Colonic mucosa (tissue), 4 donors: Measurements from ENCODE around the gene ERVFRD-1. TPM values are rescaled to one million over a fixed set of nuclear protein-coding genes. Genes with fewer than 3 reads are reported as not detected.
"Not testable (repeated sequence)": the region's sequence is repeated elsewhere in the genome, so short reads cannot be mapped to it uniquely, and the experiment has no call there.

Source experiments
- DNase-seq: peaks from one replicate; pipeline ENCODE4 v3.0.0-alpha.2; 2020
- H3K27ac ChIP-seq: fragments of 200-600 bp; one replicate; pipeline ENCODE4 v1.8.0; 2021
- H3K27me3 ChIP-seq: fragments of 200-600 bp; one replicate; pipeline ENCODE4 v1.8.0; 2021
- H3K36me3 ChIP-seq: fragments of 200-600 bp; one replicate; pipeline ENCODE4 v1.8.0; 2021
- H3K4me1 ChIP-seq: fragments of 200-600 bp; one replicate; pipeline ENCODE4 v1.8.0; 2021; ENCODE audit warnings: mild to moderate bottlenecking
- H3K4me3 ChIP-seq: fragments of 200-600 bp; one replicate; pipeline ENCODE4 v1.8.0; 2021
- H3K9ac ChIP-seq, 2 donors: one replicate each; pipeline ENCODE4 v1.7.0; 2013; ENCODE audit warnings: control low read depth in 2 of 2, low read depth in 2 of 2, low read length in 2 of 2
- H3K9me3 ChIP-seq: fragments of 200-600 bp; one replicate; pipeline ENCODE4 v1.8.0; 2021
- CTCF ChIP-seq: fragments of 200-600 bp; IDR thresholded peaks from one replicate; pipeline ENCODE4 v1.8.0; 2022; ENCODE audit warnings: antibody characterized with exemption, mild to moderate bottlenecking
- intact Hi-C: fragments of 100-400 bp; cut with DNase I; formaldehyde crosslinking; loops from one replicate; pipeline ENCODE4 v1.14.1; 2022
- total RNA-seq, 2 donors: library from RNA; stranded (reverse); fragmentation: NEBNext Ultra II Directional in 1 of 2; extraction: Animal tissue kit (Norgen Biotek cat#: 25700) in 1 of 2; gene quantifications; one replicate each; pipeline ENCODE4 v1.2.1, GENCODE V29; 2021
- donor health status: healthy.
- donor health status: DM: no; HTN: no; CAD: no.
- donor health status: DM: no; HTN: no; CAD: no.

ERVFRD-1 gene
- total RNA-seq, 2 donors from 2014 or later = 0.10 TPM; not detected in 1

- intact Hi-C loops = no loop called here
- no peak overlapping the region for H3K4me3 ChIP-seq
- H3K4me1 ChIP-seq = no peaks in the 10 kb centered on the region
- no peaks in the 10 kb centered on the region for H3K36me3 ChIP-seq
- H3K9me3 ChIP-seq = no peaks in the 10 kb centered on the region
- no peak overlapping the region for H3K9ac ChIP-seq
- H3K27me3 ChIP-seq = no peaks in the 10 kb centered on the region
- no peak overlapping the region for H3K27ac ChIP-seq
- peak; percentile 10 for DNase-seq
- TF ChIP-seq CTCF = no peak
These were observed 15.4 kb upstream of the ERVFRD-1 start for GRCh38 chr6:11126876-11127275.

GRCh38 chr6:11123978-11124377 lies 12.5 kb upstream of the ERVFRD-1 start:
- no peak overlapping the region for H3K9ac ChIP-seq
- H3K4me3 ChIP-seq = no peak overlapping the region
- intact Hi-C loops = no loop called here
- TF ChIP-seq CTCF = no peak
- H3K9me3 ChIP-seq = no peaks in the 10 kb centered on the region
- no peaks in the 10 kb centered on the region for H3K36me3 ChIP-seq
- H3K27ac ChIP-seq = no peak overlapping the region
- H3K4me1 ChIP-seq = no peaks in the 10 kb centered on the region
- H3K27me3 ChIP-seq = no peaks in the 10 kb centered on the region
- DNase-seq = no peak

GRCh38 chr6:11122380-11122779 lies 10.9 kb upstream of the ERVFRD-1 start:
- Histone ChIP-seq H3K9me3 (no peaks in the 10 kb centered on the region), H3K4me1 (no peaks in the 10 kb centered on the region), H3K27ac (no peak overlapping the region), H3K27me3 (no peaks in the 10 kb centered on the region), H3K9ac (no peak overlapping the region), H3K4me3 (no peak overlapping the region), H3K36me3 (no peaks in the 10 kb centered on the region)
- no peak for TF ChIP-seq CTCF
- intact Hi-C loops = no loop called here
- DNase-seq = peak; percentile 9

GRCh38 chr6:11121851-11122250 lies 10.3 kb upstream of the ERVFRD-1 start:
- Histone ChIP-seq H3K27ac (no peak overlapping the region), H3K4me3 (no peak overlapping the region), H3K9ac (no peak overlapping the region), H3K36me3 (no peaks in the 10 kb centered on the region), H3K4me1 (no peaks in the 10 kb centered on the region), H3K27me3 (no peaks in the 10 kb centered on the region), H3K9me3 (no peaks in the 10 kb centered on the region)
- DNase-seq = no peak
- intact Hi-C loops = no loop called here
- no peak for TF ChIP-seq CTCF

GRCh38 chr6:11120271-11121005 lies 8.9 kb upstream of the ERVFRD-1 start:
- Histone ChIP-seq H3K27me3 (no peaks in the 10 kb centered on the region), H3K4me1 (no peaks in the 10 kb centered on the region), H3K27ac (no peak overlapping the region), H3K9ac (no peak overlapping the region), H3K4me3 (no peak overlapping the region), H3K9me3 (no peaks in the 10 kb centered on the region), H3K36me3 (no peaks in the 10 kb centered on the region)
- DNase-seq = no peak
- TF ChIP-seq CTCF = no peak
- intact Hi-C loops = no loop called here

- H3K27ac ChIP-seq, intact Hi-C loops, H3K4me1 ChIP-seq, H3K9me3 ChIP-seq, H3K27me3 ChIP-seq, H3K36me3 ChIP-seq, H3K9ac ChIP-seq, H3K4me3 ChIP-seq: not testable (repeated sequence)
- DNase-seq = peak; percentile 7
These were observed 4.4 kb upstream of the ERVFRD-1 start for GRCh38 chr6:11115808-11116536.
